LoVo (cell line): Measurements from ENCODE around the gene MYO5B.
"Not testable (repeated sequence)": the region's sequence is repeated elsewhere in the genome, so short reads cannot be mapped to it uniquely, and the experiment has no call there.

Experiments used
- DNase-seq: peaks from one replicate; pipeline ENCODE4 v3.0.0-alpha.2; 2016; ENCODE audit warnings: low spot score

Gene MYO5B

GRCh38 chr18:49853011-49853410, 341.9 kb downstream of the MYO5B start:
- no peak for DNase-seq

GRCh38 chr18:49851624-49852023, 343.3 kb downstream of the MYO5B start:
- DNase-seq, result no peak

GRCh38 chr18:49850636-49851035, 344.3 kb downstream of the MYO5B start:
- no peak for DNase-seq

- peak; percentile 96 for DNase-seq
Measured at GRCh38 chr18:49849331-49850217, 345.4 kb downstream of the MYO5B start.

- DNase-seq, result no peak
Measured at GRCh38 chr18:49848115-49848514, 346.8 kb downstream of the MYO5B start.

- DNase-seq, result no peak
Measured at GRCh38 chr18:49847524-49847923, 347.4 kb downstream of the MYO5B start.

GRCh38 chr18:49846718-49847470, 348.1 kb downstream of the MYO5B start:
- DNase-seq, result no peak

GRCh38 chr18:49846361-49846662, 348.6 kb downstream of the MYO5B start:
- no peak for DNase-seq

- no peak for DNase-seq
Measured at GRCh38 chr18:49845629-49846360, 349.2 kb downstream of the MYO5B start.

GRCh38 chr18:49844903-49845302, 350.0 kb downstream of the MYO5B start:
- no peak for DNase-seq

GRCh38 chr18:49843778-49844625, 350.9 kb downstream of the MYO5B start:
- no peak for DNase-seq

- no peak for DNase-seq
Measured at GRCh38 chr18:49843131-49843530, 351.8 kb downstream of the MYO5B start.

GRCh38 chr18:49842656-49843055, 352.3 kb downstream of the MYO5B start:
- DNase-seq, result no peak

- no peak for DNase-seq
Measured at GRCh38 chr18:49841236-49842217, 353.4 kb downstream of the MYO5B start.

- DNase-seq, result no peak
Measured at GRCh38 chr18:49839012-49839411, 355.9 kb downstream of the MYO5B start.

GRCh38 chr18:49838381-49838780, 356.6 kb downstream of the MYO5B start:
- no peak for DNase-seq

GRCh38 chr18:49837889-49838288, 357.1 kb downstream of the MYO5B start:
- no peak for DNase-seq

GRCh38 chr18:49837316-49837835, 357.6 kb downstream of the MYO5B start:
- DNase-seq, result not testable (repeated sequence)

GRCh38 chr18:49835405-49835804, 359.5 kb downstream of the MYO5B start:
- no peak for DNase-seq

GRCh38 chr18:49834258-49834657, 360.7 kb downstream of the MYO5B start:
- DNase-seq, result no peak
